Neural progenitor cell (in vitro differentiated cells): ENCODE data around the gene ZBED2. TPM values are rescaled to one million over a fixed set of nuclear protein-coding genes. Genes with fewer than 3 reads are reported as not detected.

ENCODE experiments used
- DNase-seq: peaks from one replicate; pipeline ENCODE4 v3.0.0-alpha.2; 2016; ENCODE audit warnings: low spot score
- H2AFZ ChIP-seq: fragments of 200-600 bp; sonication (generic); replicated peaks from 2 replicates; pipeline ENCODE4 v1.6.1; 2016; ENCODE audit warnings: antibody characterized with exemption
- H3F3A ChIP-seq: fragments of 200-600 bp; sonication (generic); 2 replicates; pipeline ENCODE4 v1.6.1; 2016; ENCODE audit warnings: antibody characterized with exemption, low read depth
- H3K27ac ChIP-seq: fragments of 200-600 bp; sonication (generic); 2 replicates; pipeline ENCODE4 v1.5.1; 2016; ENCODE audit warnings: mild to moderate bottlenecking
- H3K27me3 ChIP-seq: fragments of 200-600 bp; sonication (generic); 2 replicates; pipeline ENCODE4 v1.6.1; 2016; ENCODE audit warnings: mild to moderate bottlenecking, moderate library complexity
- H3K36me3 ChIP-seq: fragments of 200-600 bp; sonication (generic); 2 replicates; pipeline ENCODE4 v1.5.1; 2016
- H3K4me1 ChIP-seq: fragments of 200-600 bp; sonication (generic); 2 replicates; pipeline ENCODE4 v1.6.1; 2016; ENCODE audit warnings: mixed run types
- H3K4me2 ChIP-seq: fragments of 200-600 bp; sonication (generic); 2 replicates; pipeline ENCODE4 v1.6.1; 2016
- H3K4me3 ChIP-seq: fragments of 200-600 bp; sonication (generic); 2 replicates; pipeline ENCODE4 v1.5.1; 2016
- H3K79me2 ChIP-seq: fragments of 200-600 bp; sonication (generic); 2 replicates; pipeline ENCODE4 v1.6.1; 2016; ENCODE audit warnings: low read depth
- H3K9ac ChIP-seq: fragments of 200-600 bp; sonication (generic); 2 replicates; pipeline ENCODE4 v1.6.1; 2016
- H3K9me3 ChIP-seq: fragments of 200-600 bp; sonication (generic); 2 replicates; pipeline ENCODE4 v1.5.1; 2016; ENCODE audit warnings: low read depth
- H4K20me1 ChIP-seq: fragments of 200-600 bp; sonication (generic); 2 replicates; pipeline ENCODE4 v1.6.1; 2016; ENCODE audit warnings: low read depth
- H3K27ac Mint-ChIP-seq: 3 replicates; pipeline ENCODE4 v1.8.0; 2021; ENCODE audit warnings: mixed read lengths
- H3K27me3 Mint-ChIP-seq: 2 replicates; pipeline ENCODE4 v1.8.0; 2022; ENCODE audit warnings: low read depth, mild to moderate bottlenecking, inconsistent platforms, moderate library complexity, mixed read lengths; ENCODE audit not compliant: insufficient read depth
- H3K36me3 Mint-ChIP-seq: 3 replicates; pipeline ENCODE4 v1.8.0; 2021; ENCODE audit warnings: mixed read lengths
- H3K4me1 Mint-ChIP-seq: 3 replicates; pipeline ENCODE4 v1.8.0; 2021; ENCODE audit warnings: mixed read lengths
- H3K4me3 Mint-ChIP-seq: 3 replicates; pipeline ENCODE4 v1.8.0; 2021; ENCODE audit warnings: mild to moderate bottlenecking, moderate library complexity, mixed read lengths
- H3K9me3 Mint-ChIP-seq: 3 replicates; pipeline ENCODE4 v1.8.0; 2020; ENCODE audit warnings: mixed read lengths
- CTCF ChIP-seq: fragments of 200-600 bp; sonication (generic); IDR thresholded peaks from 2 replicates; pipeline ENCODE4 v1.5.1; 2017; ENCODE audit warnings: antibody characterized with exemption, mild to moderate bottlenecking
- EZH2 ChIP-seq: fragments of 200-600 bp; sonication (generic); IDR thresholded peaks from 2 replicates; pipeline ENCODE4 v1.6.1; 2017; ENCODE audit warnings: antibody characterized with exemption, mild to moderate bottlenecking, moderate library complexity
- EZH2phosphoT487 ChIP-seq: fragments of 200-600 bp; sonication (generic); IDR thresholded peaks from 2 replicates; pipeline ENCODE4 v1.6.1; 2017; ENCODE audit warnings: antibody characterized with exemption
- total RNA-seq: library from RNA; depleted of rRNA; stranded (reverse); fragments of >200 nt; gene quantifications from 2 replicates; pipeline ENCODE4 v1.2.3, GENCODE V29; 2015; ENCODE audit warnings: low replicate concordance

The ZBED2 gene
- total RNA-seq, 1 donor from 2014 or later: not detected

DNA sequence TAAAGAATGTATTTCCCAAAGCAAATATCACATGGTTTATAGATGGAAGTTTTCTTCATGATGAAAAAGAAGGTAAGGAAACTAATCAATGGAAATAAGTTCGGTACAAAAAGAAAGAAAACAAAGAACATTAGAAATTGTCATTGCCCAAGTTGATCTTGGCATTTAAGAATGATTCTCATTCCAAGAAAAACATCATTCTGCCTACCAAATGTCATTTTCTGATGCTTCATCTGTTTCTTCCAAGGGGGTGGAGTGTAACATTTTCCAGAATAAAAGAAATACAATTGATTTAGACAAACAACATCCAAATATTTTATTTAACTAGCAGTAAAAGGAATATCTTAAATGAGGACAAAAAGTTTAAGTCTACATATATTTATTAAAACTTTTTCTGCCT lies 3.0 kb upstream of the ZBED2 start:
- no peak overlapping the region for H3K4me3 ChIP-seq
- Mint-ChIP-seq H3K9me3 (no peaks in the 10 kb centered on the region), H3K27me3 (peaks cover 2% of the 10 kb centered on the region), H3K36me3 (no peaks in the 10 kb centered on the region), H3K4me1 (no peaks in the 10 kb centered on the region), H3K4me3 (no peak overlapping the region), H3K27ac (no peak overlapping the region)
- TF ChIP-seq EZH2phosphoT487: no peak
- no peak for TF ChIP-seq EZH2
- no peak for TF ChIP-seq CTCF
- no peaks in the 10 kb centered on the region for H3K9me3 ChIP-seq
- H4K20me1 ChIP-seq: no peaks in the 10 kb centered on the region
- H2AFZ ChIP-seq: no peak overlapping the region
- H3K79me2 ChIP-seq: no peaks in the 10 kb centered on the region
- H3K9ac ChIP-seq: no peak overlapping the region
- no peak for DNase-seq
- H3K36me3 ChIP-seq: no peaks in the 10 kb centered on the region
- H3K4me1 ChIP-seq: no peaks in the 10 kb centered on the region
- no peak overlapping the region for H3K27ac ChIP-seq
- no peaks in the 10 kb centered on the region for H3K27me3 ChIP-seq
- no peaks in the 10 kb centered on the region for H3F3A ChIP-seq
- no peak overlapping the region for H3K4me2 ChIP-seq

DNA sequence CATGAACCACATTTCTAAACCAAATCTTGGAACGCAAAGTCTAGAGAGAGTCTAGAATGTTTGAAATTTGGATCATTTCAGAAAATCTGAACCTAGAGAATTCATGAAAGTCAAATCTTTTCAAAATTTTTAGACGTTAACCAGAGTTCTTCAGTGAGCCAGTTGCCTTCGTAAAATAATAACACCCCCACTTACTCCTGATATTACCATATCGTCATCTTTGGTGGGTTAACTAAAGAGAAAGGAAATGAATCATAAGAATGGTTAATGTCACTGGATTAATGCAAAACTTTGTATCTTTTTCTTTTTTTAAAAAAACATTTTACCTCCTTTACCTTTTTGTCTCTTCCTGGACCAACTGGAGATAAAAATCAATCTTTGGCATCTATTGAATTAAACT lies 1.2 kb upstream of the ZBED2 start:
- Mint-ChIP-seq H3K4me3 (no peak overlapping the region), H3K27ac (no peak overlapping the region), H3K36me3 (no peaks in the 10 kb centered on the region), H3K9me3 (no peaks in the 10 kb centered on the region), H3K4me1 (no peaks in the 10 kb centered on the region), H3K27me3 (peaks cover 2% of the 10 kb centered on the region)
- Histone ChIP-seq H3F3A (no peaks in the 10 kb centered on the region), H4K20me1 (no peaks in the 10 kb centered on the region), H3K9ac (no peak overlapping the region), H3K4me1 (no peaks in the 10 kb centered on the region), H3K27ac (no peak overlapping the region), H3K79me2 (no peaks in the 10 kb centered on the region), H3K27me3 (no peaks in the 10 kb centered on the region), H3K4me2 (no peak overlapping the region), H3K36me3 (no peaks in the 10 kb centered on the region), H3K9me3 (no peaks in the 10 kb centered on the region), H2AFZ (no peak overlapping the region), H3K4me3 (no peak overlapping the region)
- TF ChIP-seq EZH2 (no peak), EZH2phosphoT487 (no peak), CTCF (no peak)
- no peak for DNase-seq

- Histone ChIP-seq H3K4me1 (no peaks in the 10 kb centered on the region), H3K9ac (no peak overlapping the region), H4K20me1 (no peaks in the 10 kb centered on the region), H3K79me2 (no peaks in the 10 kb centered on the region), H3K36me3 (no peaks in the 10 kb centered on the region), H3K4me3 (no peak overlapping the region), H3K9me3 (no peaks in the 10 kb centered on the region), H3K27ac (no peak overlapping the region), H3K4me2 (no peak overlapping the region), H3F3A (no peaks in the 10 kb centered on the region), H3K27me3 (no peaks in the 10 kb centered on the region), H2AFZ (no peak overlapping the region)
- DNase-seq: no peak
- Mint-ChIP-seq H3K9me3 (no peaks in the 10 kb centered on the region), H3K36me3 (no peaks in the 10 kb centered on the region), H3K27me3 (peaks cover 2% of the 10 kb centered on the region), H3K4me3 (no peak overlapping the region), H3K27ac (no peak overlapping the region), H3K4me1 (no peaks in the 10 kb centered on the region)
- TF ChIP-seq EZH2phosphoT487 (no peak), CTCF (no peak), EZH2 (no peak)
Observed at GRCh38 chr3:111594781-111595180, 365 bp downstream of the ZBED2 start.
